Activated naive CD4-positive, alpha-beta T cell treated with Interleukin-2 at 50 U/mL for 16 hours (primary cell): ENCODE measurements around the gene STAT3.
A peak's percentile ranks its signal among the peaks of the same experiment; 100 is the strongest.
"Not testable (repeated sequence)": the region's sequence is repeated elsewhere in the genome, so short reads cannot be mapped to it uniquely, and the experiment has no call there.

Experiments
- DNase-seq: peaks from one replicate; pipeline ENCODE4 v3.0.0-alpha.2; 2020

The STAT3 gene

DNA sequence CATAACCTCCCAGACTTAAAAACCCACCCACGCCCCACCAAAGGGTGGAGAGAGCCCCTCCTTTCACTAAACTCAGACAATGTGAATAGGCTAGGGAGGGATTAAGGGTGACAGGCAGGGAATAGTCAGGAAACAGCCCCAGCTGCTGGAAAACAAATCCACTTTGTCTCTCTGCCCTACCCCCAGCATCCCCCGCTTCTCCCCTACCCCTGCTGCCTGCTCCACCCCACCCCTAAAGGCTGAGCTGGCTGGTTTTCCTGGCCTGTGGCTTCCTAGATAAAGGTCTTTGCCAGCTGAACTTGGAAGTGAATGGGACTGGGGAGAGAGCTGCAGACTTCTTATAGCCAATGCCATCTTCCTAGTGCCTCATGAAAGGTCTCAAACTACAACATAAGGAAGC lies 19.8 kb upstream of the STAT3 start:
- no peak for DNase-seq

DNA sequence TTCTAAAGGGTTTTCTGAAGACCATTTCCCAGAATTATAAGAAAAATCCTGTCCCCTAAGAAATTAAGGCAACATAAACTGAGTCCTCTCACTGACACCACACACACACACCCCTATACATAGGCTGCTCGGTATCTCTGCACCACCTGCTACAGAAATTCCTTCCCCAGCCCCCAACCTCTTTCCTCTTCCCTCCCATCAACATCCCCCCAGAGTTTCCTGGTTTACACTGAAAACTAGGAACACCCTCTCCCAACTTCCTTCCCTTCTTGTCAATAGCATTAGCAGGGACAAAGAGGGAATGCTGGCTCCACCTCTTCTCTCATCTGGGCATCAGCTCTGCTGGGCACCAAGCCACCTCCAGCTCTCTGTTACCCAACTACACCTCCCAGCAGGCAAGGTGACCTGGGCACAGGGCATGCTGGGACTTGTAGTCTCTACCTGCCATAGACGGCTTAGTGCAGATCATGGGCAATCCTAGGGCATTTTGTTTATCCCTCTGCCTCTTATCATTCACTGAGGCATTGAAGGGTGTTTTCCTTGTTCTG lies 19.1 kb upstream of the STAT3 start:
- DNase-seq = peak; percentile 65

DNA sequence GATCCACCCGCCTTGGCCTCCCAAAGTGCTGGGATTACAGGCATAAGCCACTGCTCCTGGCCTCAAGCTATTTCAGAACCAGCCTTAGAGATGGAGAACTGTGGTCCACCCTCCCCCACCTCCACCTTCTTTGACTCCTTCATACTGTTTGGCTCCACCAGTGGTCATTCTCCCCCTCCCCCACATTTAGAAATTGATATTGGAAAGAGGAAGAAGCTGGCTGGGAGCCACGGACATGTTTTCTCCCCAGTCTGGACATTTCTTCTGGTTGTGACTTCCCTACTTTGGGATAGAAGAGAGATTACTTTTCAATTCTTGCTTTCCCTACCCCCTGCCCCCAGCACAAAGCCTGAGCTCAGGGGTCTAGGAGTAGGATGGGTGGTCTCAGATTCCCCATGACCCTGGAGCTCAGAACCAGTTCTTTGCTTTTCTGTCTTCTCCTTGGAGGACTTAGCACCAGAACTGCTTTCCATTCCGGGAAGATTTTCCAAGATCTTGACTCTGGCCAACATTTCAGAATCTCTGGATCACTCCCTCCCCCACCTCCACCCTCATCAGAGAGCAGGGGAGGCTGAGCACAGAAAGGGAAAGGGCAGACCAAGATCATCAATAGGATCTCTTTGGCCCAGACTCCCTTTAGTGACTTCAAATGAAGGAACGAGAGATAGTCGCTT lies 18.5 kb upstream of the STAT3 start:
- no peak for DNase-seq

GRCh38 chr17:42405963-42406495 lies 17.8 kb upstream of the STAT3 start:
- DNase-seq = peak; percentile 85

DNA sequence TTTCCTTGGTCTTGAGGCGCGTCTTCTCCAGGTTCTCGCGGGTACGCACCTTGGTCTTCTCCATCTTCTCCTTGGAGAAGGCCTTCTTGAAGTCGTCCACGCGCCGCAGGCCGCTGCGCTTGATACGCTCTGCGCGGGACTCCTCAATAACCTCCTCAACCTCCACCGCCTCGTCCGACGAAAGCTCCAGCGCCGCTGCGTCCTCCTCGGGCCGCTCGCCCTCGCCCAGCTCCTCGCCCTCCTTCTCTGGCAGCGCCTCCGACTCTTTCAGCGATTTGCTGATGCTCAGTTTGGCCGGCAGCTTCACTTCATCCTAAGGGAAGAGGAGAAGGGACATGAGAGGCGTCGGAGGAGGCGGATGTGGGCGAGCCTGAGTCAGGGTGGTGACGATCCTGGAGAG lies 16.8 kb upstream of the STAT3 start:
- no peak for DNase-seq

DNA sequence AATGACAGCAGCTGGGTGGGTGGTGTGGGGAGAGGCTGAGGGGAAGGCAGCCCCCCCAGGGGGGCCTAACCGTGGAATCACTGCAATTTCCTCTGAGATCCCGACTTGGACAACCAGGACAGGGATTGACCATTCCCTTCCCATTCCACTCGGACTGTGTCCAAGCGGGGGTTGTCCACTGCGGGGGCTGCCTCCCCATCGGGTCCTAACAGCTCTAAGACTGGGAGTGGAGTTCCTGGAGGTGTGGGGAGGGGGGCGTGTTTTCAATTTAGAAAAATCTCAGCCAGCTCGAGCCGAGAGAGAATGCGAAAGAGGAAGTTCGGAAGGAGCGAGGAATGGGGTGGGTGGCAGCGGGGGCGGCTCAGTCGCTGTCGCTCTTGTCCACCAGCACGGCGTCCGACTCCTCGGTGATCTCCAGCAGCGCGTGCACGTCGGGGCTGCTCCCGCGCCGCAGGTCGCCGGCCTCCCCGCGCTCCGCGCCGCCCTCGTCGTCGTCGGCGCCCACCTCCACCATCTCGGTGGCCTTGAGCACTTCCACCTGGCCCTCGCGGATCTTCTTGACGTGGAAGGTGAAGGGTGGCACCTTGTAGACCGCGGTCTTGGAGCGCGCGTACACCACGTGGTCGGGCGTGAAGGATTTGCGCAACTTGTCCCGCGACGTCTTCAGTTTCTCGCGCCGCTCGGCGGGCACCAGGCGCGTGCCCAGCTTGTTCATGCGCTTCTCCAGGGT lies 16.2 kb upstream of the STAT3 start:
- no peak for DNase-seq

- peak; percentile 53 for DNase-seq
These were observed 14.9 kb upstream of the STAT3 start for GRCh38 chr17:42403150-42403549.

GRCh38 chr17:42402117-42402516 lies 13.9 kb upstream of the STAT3 start:
- no peak for DNase-seq

- DNase-seq = not testable (repeated sequence)
These were observed 12.7 kb upstream of the STAT3 start for GRCh38 chr17:42400844-42401375.

GRCh38 chr17:42399948-42400843 lies 12.0 kb upstream of the STAT3 start:
- no peak for DNase-seq

DNA sequence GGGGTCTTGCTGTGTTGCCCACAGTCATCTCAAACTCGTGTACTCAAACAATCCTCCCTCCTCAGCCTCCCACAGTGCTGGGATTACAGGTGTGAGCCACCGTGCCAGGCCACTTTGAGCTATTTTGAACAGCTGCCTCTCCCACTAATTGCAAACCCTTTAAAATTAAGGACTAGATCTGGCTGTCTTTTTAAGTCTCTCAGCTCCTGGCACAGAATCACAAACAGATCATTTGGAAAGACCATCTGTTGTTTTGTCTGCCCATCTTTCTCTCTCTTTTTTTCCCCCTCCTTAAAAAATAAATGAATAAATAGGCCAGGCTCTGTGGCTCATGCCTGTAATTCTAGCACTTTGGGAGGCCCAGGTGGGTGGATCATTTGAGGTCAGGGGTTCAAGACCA lies 10.9 kb upstream of the STAT3 start:
- DNase-seq = no peak

- DNase-seq = not testable (repeated sequence)
These were observed 7.4 kb upstream of the STAT3 start for GRCh38 chr17:42395601-42396000.

DNA sequence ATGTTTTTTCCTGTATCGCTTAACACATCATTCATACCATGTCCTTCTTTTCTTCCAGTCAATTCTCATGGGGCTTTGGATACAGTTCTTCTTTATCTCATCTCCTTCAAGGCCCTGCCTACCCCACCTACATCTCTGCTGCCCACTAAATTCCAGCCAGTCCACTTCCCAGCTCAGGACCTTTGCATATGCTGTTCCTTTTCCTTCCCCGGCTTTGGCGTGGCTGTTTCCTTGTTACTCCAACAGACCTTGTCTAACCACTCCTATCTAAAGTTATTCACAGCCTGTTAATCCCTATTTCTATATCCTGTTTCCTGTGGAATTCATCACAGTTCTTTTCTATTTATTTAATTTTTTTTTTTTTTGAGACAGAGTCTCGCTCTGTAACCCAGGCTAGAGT lies 6.6 kb upstream of the STAT3 start:
- no peak for DNase-seq

- no peak for DNase-seq
These were observed 4.6 kb upstream of the STAT3 start for GRCh38 chr17:42392692-42393415.

GRCh38 chr17:42391439-42391838 lies 3.2 kb upstream of the STAT3 start:
- not testable (repeated sequence) for DNase-seq

GRCh38 chr17:42389899-42390298 lies 1.7 kb upstream of the STAT3 start:
- DNase-seq = no peak

- no peak for DNase-seq
These were observed 834 bp upstream of the STAT3 start for GRCh38 chr17:42389135-42389417.

DNA sequence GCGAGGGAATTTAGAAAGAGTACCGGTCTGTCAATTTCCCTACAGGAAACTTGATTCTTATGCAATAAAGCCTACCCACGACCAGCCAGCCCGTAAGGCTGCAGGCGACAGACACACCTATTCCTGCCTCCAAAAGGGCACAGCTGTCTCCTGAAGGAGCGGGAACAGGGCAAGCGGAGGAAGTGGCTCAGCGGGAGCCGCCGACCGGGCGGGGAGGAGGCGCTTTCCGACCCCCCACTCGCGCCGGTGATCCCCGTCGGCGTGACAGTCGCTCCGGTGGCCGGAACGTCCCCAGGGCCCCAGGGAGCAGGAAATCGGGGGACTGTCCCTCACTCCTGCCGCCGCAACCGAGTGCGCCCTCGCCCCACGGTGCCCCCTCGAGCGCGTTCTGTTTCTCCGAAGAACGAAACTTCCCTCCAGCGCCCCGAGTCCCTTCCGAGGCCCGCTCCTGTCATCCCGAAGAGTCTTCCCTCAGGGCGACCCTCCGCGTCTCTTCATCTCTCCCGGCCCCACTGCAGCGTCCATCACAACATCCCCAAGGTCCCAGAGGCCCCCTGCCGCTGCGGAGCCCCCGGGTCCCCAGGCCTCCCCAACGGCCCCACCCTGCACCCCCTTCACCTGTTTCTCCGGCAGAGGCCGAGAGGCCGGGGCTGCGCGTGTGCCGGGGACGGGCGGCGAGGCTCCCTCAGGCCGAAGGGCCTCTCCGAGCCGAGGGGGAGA lies 421 bp downstream of the STAT3 start:
- DNase-seq = peak; percentile 45

GRCh38 chr17:42386777-42387657 lies 1.2 kb downstream of the STAT3 start:
- DNase-seq = peak; percentile 14

- DNase-seq = no peak
These were observed 6.3 kb downstream of the STAT3 start for GRCh38 chr17:42381898-42382297.

GRCh38 chr17:42380935-42381334 lies 7.3 kb downstream of the STAT3 start:
- no peak for DNase-seq
